HG03159 (cell line): ENCODE measurements around the gene MRO.
"Not testable (repeated sequence)": the region's sequence is repeated elsewhere in the genome, so short reads cannot be mapped to it uniquely, and the experiment has no call there.

ENCODE experiments used
- ATAC-seq: cut with Tn5 transposase; IDR thresholded peaks from one replicate; pipeline ENCODE4 v1.9.1; 2021; ENCODE audit warnings: mild to moderate bottlenecking, moderate library complexity; ENCODE audit not compliant: unreplicated experiment

The MRO gene

GRCh38 chr18:50793641-50794565 is 25.9 kb downstream of the MRO start:
- ATAC-seq, result no peak

- no peak for ATAC-seq
Measured at GRCh38 chr18:50792885-50793284, 26.9 kb downstream of the MRO start.

- no peak for ATAC-seq
Measured at GRCh38 chr18:50791599-50792438, 28.0 kb downstream of the MRO start.

DNA sequence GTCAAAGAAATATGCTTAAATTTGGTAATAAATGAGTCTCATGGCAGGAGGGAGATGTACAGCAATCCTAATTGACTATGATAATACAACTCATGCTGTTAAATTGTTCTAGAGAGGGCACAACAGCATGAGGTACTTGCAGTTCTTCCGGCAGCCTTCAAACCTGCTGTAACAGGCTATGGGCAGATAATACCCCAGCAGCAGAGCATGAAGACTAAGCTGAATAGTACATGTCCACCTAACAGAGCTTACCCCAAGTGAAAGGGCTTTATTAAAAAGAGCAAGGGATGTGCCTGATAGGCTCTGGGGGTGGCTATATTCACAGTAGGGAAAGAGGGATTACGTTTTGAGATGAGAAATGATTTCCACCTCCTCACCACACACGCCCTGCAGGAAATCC is 28.9 kb downstream of the MRO start:
- no peak for ATAC-seq

- ATAC-seq, result no peak
Measured at GRCh38 chr18:50790241-50790640, 29.6 kb downstream of the MRO start.

DNA sequence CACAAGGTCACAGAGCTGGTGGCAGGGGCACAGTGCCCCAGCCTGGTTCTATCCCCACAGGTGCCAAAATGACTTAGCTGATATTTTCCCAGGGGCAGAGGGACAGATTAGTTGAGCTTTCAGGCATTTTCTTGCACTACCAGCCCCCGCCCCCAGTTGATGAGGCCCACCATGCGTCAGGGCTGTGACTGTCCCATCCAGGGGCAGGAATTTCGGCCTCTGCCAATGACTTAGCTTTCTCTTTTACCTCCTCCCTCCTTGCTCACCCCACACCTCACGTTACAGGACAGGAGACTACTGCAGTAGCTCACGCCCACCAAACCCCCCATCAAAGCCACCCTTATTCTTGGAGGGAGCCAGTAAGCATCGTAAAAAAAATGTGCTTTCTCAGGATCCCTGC is 31.5 kb downstream of the MRO start:
- ATAC-seq, result no peak

GRCh38 chr18:50786864-50787263 is 33.0 kb downstream of the MRO start:
- no peak for ATAC-seq

- ATAC-seq, result no peak
Measured at GRCh38 chr18:50783553-50783952, 36.3 kb downstream of the MRO start.

GRCh38 chr18:50779021-50779420 is 40.8 kb downstream of the MRO start:
- ATAC-seq, result not testable (repeated sequence)

DNA sequence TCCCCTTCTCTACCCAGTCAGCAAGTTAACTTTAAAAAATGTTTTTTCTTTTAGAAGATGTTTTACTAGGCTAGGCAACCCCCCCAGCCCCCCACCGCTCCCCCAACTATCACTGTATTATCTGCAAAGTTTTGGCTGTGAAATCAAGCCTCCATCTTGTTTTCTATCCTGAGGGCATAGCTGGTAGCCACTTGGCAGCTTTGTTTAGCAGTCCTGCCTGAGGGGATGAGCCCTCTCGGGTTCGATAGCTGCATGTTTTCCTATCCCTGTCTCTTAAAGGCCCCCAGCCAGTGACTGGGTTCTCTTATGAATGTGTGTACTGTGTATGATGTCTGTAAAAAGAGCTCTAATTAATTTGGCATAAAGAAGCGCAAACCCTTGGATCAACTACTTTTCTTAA is 43.4 kb downstream of the MRO start:
- ATAC-seq, result no peak

GRCh38 chr18:50775726-50776125 is 44.1 kb downstream of the MRO start:
- no peak for ATAC-seq

DNA sequence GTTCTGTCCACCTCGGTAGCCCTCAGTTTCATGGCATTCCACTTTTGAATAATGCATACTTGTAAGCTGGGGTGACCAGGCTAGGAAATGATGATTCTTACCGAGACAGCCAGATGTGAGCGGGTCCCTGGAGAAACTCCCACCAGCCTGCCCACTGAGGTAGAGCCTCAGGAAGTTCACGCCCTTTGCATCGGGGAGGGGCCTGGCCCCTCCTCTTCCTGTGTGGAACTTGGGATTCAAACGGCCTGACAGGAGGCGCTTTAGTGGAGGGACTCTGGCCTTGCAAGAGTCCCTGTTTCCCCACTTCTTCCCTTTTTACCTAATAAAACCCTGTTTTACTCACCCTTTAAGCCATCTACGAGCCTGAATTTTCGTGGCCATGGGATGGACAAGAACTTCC is 44.6 kb downstream of the MRO start:
- ATAC-seq, result no peak

DNA sequence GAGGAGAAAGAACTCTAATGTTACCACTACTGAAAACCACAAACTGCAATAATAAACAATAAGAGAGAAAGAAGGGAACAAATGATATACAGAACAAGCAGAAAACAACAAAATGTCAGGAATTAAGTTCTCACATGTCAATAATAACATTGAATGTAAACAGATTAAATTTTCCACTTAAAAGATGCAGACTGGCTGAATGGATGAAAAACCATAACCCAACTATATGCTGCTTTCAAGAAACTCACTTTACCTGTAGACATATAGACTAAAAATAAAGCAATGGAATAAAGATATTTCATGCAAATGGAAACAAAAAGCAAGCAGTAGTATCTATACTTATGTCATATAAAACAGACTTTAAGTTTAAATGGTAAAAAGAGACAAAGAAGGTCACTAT is 50.4 kb downstream of the MRO start:
- no peak for ATAC-seq

- no peak for ATAC-seq
Measured at GRCh38 chr18:50757358-50757757, 62.5 kb downstream of the MRO start.

GRCh38 chr18:50754297-50754696 is 65.5 kb downstream of the MRO start:
- ATAC-seq, result no peak

DNA sequence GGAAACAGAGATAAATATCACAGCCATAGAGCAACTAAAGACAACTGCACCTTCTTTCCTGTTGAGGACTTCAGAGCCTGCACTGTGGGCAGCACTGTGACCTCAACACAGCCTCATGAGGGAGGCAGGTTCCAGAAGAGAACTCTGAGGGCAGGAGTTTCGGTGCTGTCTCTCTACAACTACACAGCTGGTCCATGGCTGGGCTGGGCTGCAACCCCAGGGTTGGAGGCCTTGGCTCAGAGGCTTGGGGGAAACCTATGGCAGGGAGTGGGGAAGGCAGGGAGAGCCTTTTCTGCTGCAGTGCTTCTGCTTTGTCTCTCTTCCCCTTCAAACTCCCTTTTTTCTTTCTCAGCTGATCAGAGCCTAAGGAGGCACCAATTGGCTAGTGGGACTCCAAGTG is 66.5 kb downstream of the MRO start:
- no peak for ATAC-seq

- no peak for ATAC-seq
Measured at GRCh38 chr18:50751947-50752346, 67.9 kb downstream of the MRO start.

GRCh38 chr18:50751490-50751889 is 68.3 kb downstream of the MRO start:
- ATAC-seq, result no peak

GRCh38 chr18:50750546-50750945 is 69.3 kb downstream of the MRO start:
- ATAC-seq, result no peak

GRCh38 chr18:50749945-50750344 is 69.9 kb downstream of the MRO start:
- no peak for ATAC-seq

- no peak for ATAC-seq
Measured at GRCh38 chr18:50749421-50749820, 70.4 kb downstream of the MRO start.
